GM12878 (cell line): Measurements from ENCODE around the gene ZNF655. TPM values are rescaled to one million over a fixed set of nuclear protein-coding genes. Genes with fewer than 3 reads are reported as not detected.
A peak's percentile ranks its signal among the peaks of the same experiment; 100 is the strongest.

Experiments
- BRCA1 ChIP-seq: IDR thresholded peaks from 2 replicates; pipeline ENCODE4 v1.6.1; 2011; ENCODE audit warnings: low read depth, low read length, improper control_type of control experiment
- CHD4 ChIP-seq: fragments of 200-600 bp; sonication (generic); IDR thresholded peaks from 2 replicates; pipeline ENCODE4 v1.6.1; 2016; ENCODE audit warnings: mild to moderate bottlenecking
- CREB1 ChIP-seq: IDR thresholded peaks from 2 replicates; pipeline ENCODE4 v1.6.1; 2012; ENCODE audit warnings: low read depth, mild to moderate bottlenecking, inconsistent platforms
- CREM ChIP-seq: IDR thresholded peaks from 2 replicates; pipeline ENCODE4 v1.6.1; 2014; ENCODE audit warnings: antibody characterized with exemption, low read depth
- CTCF ChIP-seq, 3 experiments: IDR thresholded peaks in 2 of 3; conservative IDR thresholded peaks in 1 of 3; 2 replicates each; pipeline ENCODE4 v1.5.1; 2011; ENCODE audit warnings: low read depth in 3 of 3, low read length in 3 of 3, mild to moderate bottlenecking in 3 of 3, control low read depth in 2 of 3, moderate library complexity in 2 of 3, inconsistent platforms in 1 of 3, mixed read lengths in 1 of 3; ENCODE audit not compliant: control insufficient read depth in 2 of 3, insufficient read depth in 1 of 3; ENCODE audit errors: extremely low read depth in 1 of 3
- E4F1 ChIP-seq: fragments of 450-650 bp; IDR thresholded peaks from 2 replicates; pipeline ENCODE4 v1.6.1; 2018; ENCODE audit warnings: borderline replicate concordance, mild to moderate bottlenecking; ENCODE audit not compliant: partially characterized antibody
- EED ChIP-seq: sonication (generic); IDR thresholded peaks from 2 replicates; pipeline ENCODE4 v1.6.1; 2016; ENCODE audit warnings: antibody characterized with exemption, low read depth
- EGR1 ChIP-seq, 2 experiments: IDR thresholded peaks; 1 replicate in 1 of 2; 2 replicates in 1 of 2; pipeline ENCODE4 v1.6.1; 2011 to 2012; ENCODE audit warnings: low read depth in 2 of 2, low read length in 2 of 2, borderline replicate concordance in 1 of 2, mild to moderate bottlenecking in 1 of 2, moderate library complexity in 1 of 2
- ESRRA ChIP-seq: IDR thresholded peaks from 2 replicates; pipeline ENCODE4 v1.6.1; 2012; ENCODE audit warnings: mild to moderate bottlenecking, low read length, improper control_type of control experiment
- FOXM1 ChIP-seq: IDR thresholded peaks from 2 replicates; pipeline ENCODE4 v1.6.1; 2012; ENCODE audit warnings: low read depth, mild to moderate bottlenecking, inconsistent platforms, low read length, moderate library complexity
- HSF1 ChIP-seq: fragments of 150-350 bp; IDR thresholded peaks from 2 replicates; pipeline ENCODE4 v1.6.1; 2014; ENCODE audit warnings: mild to moderate bottlenecking, low read depth, low read length
- IKZF1 ChIP-seq: fragments of 450-650 bp; conservative IDR thresholded peaks from 2 replicates; pipeline ENCODE4 v1.6.1; 2017; ENCODE audit warnings: antibody characterized with exemption, mild to moderate bottlenecking
- KAT2A ChIP-seq: conservative IDR thresholded peaks from 2 replicates; pipeline ENCODE4 v1.6.1; 2011; ENCODE audit warnings: low read depth, low read length; ENCODE audit not compliant: control insufficient read depth
- MEF2A ChIP-seq: IDR thresholded peaks from 2 replicates; pipeline ENCODE4 v1.6.1; 2011; ENCODE audit warnings: low read depth, mild to moderate bottlenecking, low read length, moderate library complexity; ENCODE audit not compliant: insufficient read depth
- MYC ChIP-seq: IDR thresholded peaks from 2 replicates; pipeline ENCODE4 v1.6.1; 2011; ENCODE audit warnings: mild to moderate bottlenecking, low read length, moderate library complexity, inconsistent platforms; ENCODE audit not compliant: insufficient read depth, insufficient replicate concordance, insufficient read length, severe bottlenecking
- PKNOX1 ChIP-seq: fragments of 450-650 bp; IDR thresholded peaks from 2 replicates; pipeline ENCODE4 v1.6.1; 2016; ENCODE audit warnings: mild to moderate bottlenecking
- PML ChIP-seq: IDR thresholded peaks from 2 replicates; pipeline ENCODE4 v1.6.1; 2012; ENCODE audit warnings: low read length, inconsistent platforms
- POU2F2 ChIP-seq: IDR thresholded peaks from 3 replicates; pipeline ENCODE4 v1.6.1; 2011; ENCODE audit warnings: low read depth, mild to moderate bottlenecking, low read length, borderline replicate concordance
- RAD51 ChIP-seq: fragments of 450-650 bp; IDR thresholded peaks from 2 replicates; pipeline ENCODE4 v1.6.1; 2016; ENCODE audit warnings: moderate library complexity, mild to moderate bottlenecking, inconsistent platforms
- RBBP5 ChIP-seq: fragments of 200-600 bp; sonication (generic); conservative IDR thresholded peaks from 2 replicates; pipeline ENCODE4 v1.6.1; 2016
- RELB ChIP-seq: fragments of 450-650 bp; IDR thresholded peaks from 2 replicates; pipeline ENCODE4 v1.6.1; 2017; ENCODE audit warnings: low read depth, mild to moderate bottlenecking, moderate library complexity
- polyA plus RNA-seq, 11 experiments: library from polyadenylated mRNA; depleted of rRNA in 4 of 11; unstranded in 6 of 11; stranded (reverse) in 5 of 11; fragments of >200 nt; fragmentation: Nextera tagmentation in 4 of 11; fragmentation: Illumina TruSeq in 1 of 11; extraction: Ambion mirVana in 4 of 11; extraction: Trizol in 1 of 11; gene quantifications; 1 replicate in 1 of 11; 2 replicates in 10 of 11; pipeline versions ENCODE4 v1.2.1 to v1.2.3, GENCODE V29; 2011 to 2016; ENCODE audit warnings: inconsistent platforms in 2 of 11, missing spikeins in 2 of 11, low read depth in 1 of 11
- total RNA-seq, 4 experiments: library from RNA; depleted of rRNA in 3 of 4; stranded (reverse); fragments of >200 nt in 3 of 4; fragmentation: Illumina TruSeq in 1 of 4; extraction: Trizol in 1 of 4; gene quantifications; 2 replicates each; pipeline versions ENCODE4 v1.2.1 to v1.2.3, GENCODE V29; 2013 to 2021

Gene ZNF655
- total and polyA plus RNA-seq, 10 of the 15 experiments (the other 5 are each of a cell fraction or from before 2014, with no cell fraction given) = 14.5 to 107 (median 52.8) TPM

GRCh38 chr7:99558306-99559174, at the start of gene ZNF655 (continued):
- TF ChIP-seq RAD51 (no peak), CHD4 (no peak), MEF2A (peak; percentile 37; the same call in 1 of the 2 replicates), PKNOX1 (peak; percentile 96), EED (peak; percentile 46; the same call in 1 of the 2 replicates), CREB1 (peak; percentile 74), FOXM1 (no peak), RELB (peak; percentile 64; the same call in 1 of the 2 replicates), CREM (peak; percentile 19; the same call in 1 of the 2 replicates), E4F1 (peak; percentile 62), POU2F2 (peak; percentile 51; the same call in 1 of the 3 replicates), ESRRA (no peak), MYC (no peak), EGR1 (IDR thresholded peaks at IDR 0.05; ENCODE audit: borderline replicate concordance in 1 of 2, low read depth in 2 of 2, low read length in 2 of 2) (peak in 1 of 2 experiments; percentile 7; a peak in 1 of 3 replicates), KAT2A (no peak), HSF1 (no peak), IKZF1 (peak; percentile 74), PML (peak; percentile 92), CTCF (IDR thresholded peaks at IDR 0.05 in 2 of 3, conservative IDR thresholded peaks at IDR 0.05 in 1 of 3; ENCODE audit: control insufficient read depth in 2 of 3, extremely low read depth in 1 of 3, insufficient read depth in 1 of 3, low read depth in 3 of 3, low read length in 3 of 3) (no peak), BRCA1 (no peak), RBBP5 (no peak)
